Duodenal mucosa (tissue), 2 donors: ENCODE measurements around the gene NAV2.
"Not testable (repeated sequence)": the region's sequence is repeated elsewhere in the genome, so short reads cannot be mapped to it uniquely, and the experiment has no call there.

Experiments
- H3K27ac ChIP-seq: one replicate; pipeline ENCODE4 v1.7.0; 2013; ENCODE audit warnings: low read depth, low read length
- H3K27me3 ChIP-seq, 2 donors: one replicate each; pipeline ENCODE4 v1.7.0; 2013; ENCODE audit warnings: low read length in 2 of 2, control low read depth in 1 of 2; ENCODE audit not compliant: insufficient read depth in 2 of 2, control insufficient read depth in 1 of 2
- H3K36me3 ChIP-seq, 2 donors: one replicate each; pipeline ENCODE4 v1.7.0; 2013; ENCODE audit warnings: low read length in 2 of 2, control low read depth in 1 of 2; ENCODE audit not compliant: insufficient read depth in 2 of 2, control insufficient read depth in 1 of 2
- H3K4me1 ChIP-seq, 2 donors: one replicate each; pipeline ENCODE4 v1.7.0; 2013; ENCODE audit warnings: low read length in 2 of 2, control low read depth in 1 of 2; ENCODE audit not compliant: insufficient read depth in 2 of 2, control insufficient read depth in 1 of 2
- H3K4me3 ChIP-seq, 2 donors: one replicate each; pipeline ENCODE4 v1.7.0; 2013; ENCODE audit warnings: low read length in 2 of 2, low read depth in 1 of 2
- H3K9ac ChIP-seq, 2 donors: one replicate each; pipeline ENCODE4 v1.7.0; 2013; ENCODE audit warnings: low read length in 2 of 2, low read depth in 1 of 2
- H3K9me3 ChIP-seq, 2 donors: one replicate each; pipeline ENCODE4 v1.7.0; 2013; ENCODE audit warnings: low read length in 2 of 2, control low read depth in 1 of 2; ENCODE audit not compliant: control insufficient read depth in 1 of 2

The NAV2 gene

DNA sequence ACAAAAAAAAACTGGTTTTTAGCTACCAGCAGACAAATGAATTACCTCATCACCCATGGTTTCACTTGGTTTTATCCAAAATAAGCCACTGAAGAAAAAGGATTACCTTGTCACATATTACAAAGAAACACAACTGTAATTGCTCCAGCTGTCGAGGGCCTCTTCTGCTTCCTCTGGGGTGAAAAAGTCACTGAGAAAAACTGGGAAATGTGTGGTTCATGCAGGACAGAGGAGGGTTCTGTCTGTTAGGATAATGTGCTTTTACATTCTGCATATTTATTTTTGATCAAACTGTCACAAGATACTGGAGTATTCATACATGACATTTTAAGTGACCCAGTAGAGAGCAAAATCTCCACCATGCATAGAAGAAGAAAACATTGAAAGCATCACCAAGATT lies 211.7 kb downstream of the NAV2 start:
- no peaks in the 10 kb centered on the region for H3K4me1 ChIP-seq
- no peak overlapping the region for H3K27ac ChIP-seq
- H3K4me3 ChIP-seq, result no peak overlapping the region
- no peaks in the 10 kb centered on the region for H3K9me3 ChIP-seq
- no peaks in the 10 kb centered on the region for H3K36me3 ChIP-seq
- H3K27me3 ChIP-seq, result no peaks in the 10 kb centered on the region
- H3K9ac ChIP-seq, result no peak overlapping the region

DNA sequence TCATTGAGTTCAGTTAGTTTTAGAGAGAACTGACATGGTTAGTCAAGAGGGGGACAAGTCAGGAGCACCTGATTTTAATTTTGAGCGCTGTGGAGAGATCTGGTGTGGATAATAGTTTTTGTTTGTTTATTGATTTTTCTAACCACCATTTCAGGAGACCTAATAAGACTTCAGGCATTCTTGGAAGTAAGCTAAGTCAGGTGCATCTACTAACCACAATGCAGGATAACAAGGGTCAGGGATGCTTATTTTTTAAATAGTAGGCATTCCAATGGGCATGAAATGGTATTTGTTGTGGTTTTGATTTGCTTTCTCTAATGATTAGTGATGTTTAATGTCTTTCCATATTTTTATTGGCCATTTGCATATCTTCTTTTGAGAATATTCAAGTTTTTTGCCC lies 212.1 kb downstream of the NAV2 start:
- no peaks in the 10 kb centered on the region for H3K36me3 ChIP-seq
- H3K4me3 ChIP-seq, result no peak overlapping the region
- no peaks in the 10 kb centered on the region for H3K27me3 ChIP-seq
- H3K9ac ChIP-seq, result no peak overlapping the region
- H3K9me3 ChIP-seq, result no peaks in the 10 kb centered on the region
- no peaks in the 10 kb centered on the region for H3K4me1 ChIP-seq
- H3K27ac ChIP-seq, result no peak overlapping the region

DNA sequence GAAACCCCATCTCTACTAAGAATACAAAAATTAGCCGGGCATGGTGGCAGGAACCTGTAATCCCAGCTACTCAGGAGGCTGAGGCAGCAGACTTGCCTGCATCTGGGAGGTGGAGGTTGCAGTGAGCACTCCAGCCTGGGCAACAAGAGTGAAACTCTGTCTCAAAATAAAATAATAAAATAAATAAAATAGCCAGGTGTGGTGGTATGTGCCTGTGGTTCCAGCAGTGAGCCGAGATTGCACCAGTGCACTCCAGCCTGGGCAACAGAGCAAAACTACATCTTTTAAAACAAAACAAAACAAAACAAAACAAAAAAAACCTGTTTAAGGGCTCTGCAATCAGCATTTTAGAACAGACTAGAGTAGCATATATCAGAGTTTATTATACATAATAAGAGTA lies 214.8 kb downstream of the NAV2 start:
- not testable (repeated sequence) for H3K4me3 ChIP-seq, H3K27ac ChIP-seq, H3K9ac ChIP-seq, H3K36me3 ChIP-seq, H3K27me3 ChIP-seq, H3K4me1 ChIP-seq, H3K9me3 ChIP-seq

DNA sequence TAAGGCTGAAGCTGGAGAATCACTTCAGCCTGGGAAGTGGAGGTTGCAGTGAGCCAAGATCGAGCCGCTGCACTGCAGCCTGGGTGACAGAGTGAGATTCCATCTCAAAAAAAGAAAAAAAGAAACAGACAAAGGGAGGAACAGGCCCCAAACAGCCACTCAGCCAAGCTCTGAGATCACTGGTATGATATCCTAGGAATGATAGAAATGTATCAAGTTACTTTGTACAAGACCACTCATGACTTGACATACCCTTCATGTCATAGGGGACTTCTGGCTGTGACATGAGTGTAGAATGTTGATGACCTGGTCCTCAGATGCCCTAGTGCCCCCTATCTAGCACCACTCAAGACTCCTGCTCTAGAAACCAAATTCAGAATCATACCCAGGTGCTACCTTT lies 216.5 kb downstream of the NAV2 start:
- Histone ChIP-seq H3K9me3 (no peaks in the 10 kb centered on the region), H3K27ac (no peak overlapping the region), H3K27me3 (no peaks in the 10 kb centered on the region), H3K9ac (no peak overlapping the region), H3K4me3 (no peak overlapping the region), H3K36me3 (peaks cover 2 to 5% of the 10 kb centered on the region in 2 donors), H3K4me1 (no peaks in the 10 kb centered on the region)

DNA sequence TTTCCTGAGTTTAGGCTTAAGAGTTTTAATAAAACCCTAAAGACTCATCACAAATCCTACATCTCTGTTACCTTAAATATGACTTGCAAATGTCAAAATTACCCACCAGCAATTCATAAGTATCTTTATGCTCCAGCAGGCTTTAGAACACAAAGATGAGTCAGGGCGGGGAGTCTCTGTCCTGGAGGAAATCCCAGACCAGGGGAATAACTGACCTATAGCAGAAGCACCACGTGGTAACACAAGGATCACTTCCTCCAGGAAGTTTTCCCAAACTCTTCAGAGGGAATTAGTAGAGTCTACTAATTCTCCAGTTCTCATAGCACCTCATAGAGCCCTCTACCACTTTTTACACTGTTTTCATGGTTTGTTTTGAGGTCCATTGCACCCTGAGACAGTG lies 217.0 kb downstream of the NAV2 start:
- H3K4me1 ChIP-seq, result no peaks in the 10 kb centered on the region
- H3K4me3 ChIP-seq, result no peak overlapping the region
- H3K9ac ChIP-seq, result no peak overlapping the region
- no peak overlapping the region for H3K27ac ChIP-seq
- peaks cover 4 to 8% of the 10 kb centered on the region in 2 donors for H3K36me3 ChIP-seq
- H3K27me3 ChIP-seq, result no peaks in the 10 kb centered on the region
- H3K9me3 ChIP-seq, result no peaks in the 10 kb centered on the region

DNA sequence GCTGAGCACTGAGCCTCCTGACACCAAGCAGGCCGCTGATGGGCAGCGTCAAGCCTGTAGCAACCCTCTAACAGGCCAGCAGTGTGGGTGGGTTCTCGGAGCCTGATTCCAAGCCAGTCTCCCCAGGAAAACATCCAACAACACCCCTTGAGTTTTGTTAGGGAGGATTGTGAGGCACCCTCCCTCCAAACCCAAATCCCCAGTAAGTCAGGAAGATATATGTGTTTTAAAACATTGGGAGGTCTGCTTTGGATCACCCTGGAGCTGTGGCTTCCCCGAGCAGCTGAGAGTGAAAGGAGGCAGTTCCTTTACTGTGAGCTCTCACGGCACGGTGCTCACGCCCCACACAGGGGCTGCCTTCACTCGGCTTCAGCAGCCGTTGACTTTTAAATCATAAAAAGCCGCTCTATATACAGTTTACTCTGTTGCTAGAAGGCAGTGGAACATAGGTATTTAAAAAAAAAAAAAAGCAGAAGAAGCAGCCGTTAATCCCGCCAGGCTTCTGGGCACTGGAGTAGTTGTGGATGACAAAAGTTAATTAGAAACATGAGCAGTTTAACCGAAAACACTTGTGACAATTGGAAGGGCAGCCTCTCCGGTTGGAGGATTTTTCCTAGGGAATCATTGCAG lies 218.6 kb downstream of the NAV2 start:
- Histone ChIP-seq H3K27ac (no peak overlapping the region), H3K27me3 (no peaks in the 10 kb centered on the region), H3K9ac (no peak overlapping the region), H3K9me3 (no peaks in the 10 kb centered on the region), H3K4me3 (no peak overlapping the region), H3K36me3 (peaks cover 4 to 14% of the 10 kb centered on the region in 2 donors), H3K4me1 (no peaks in the 10 kb centered on the region)

DNA sequence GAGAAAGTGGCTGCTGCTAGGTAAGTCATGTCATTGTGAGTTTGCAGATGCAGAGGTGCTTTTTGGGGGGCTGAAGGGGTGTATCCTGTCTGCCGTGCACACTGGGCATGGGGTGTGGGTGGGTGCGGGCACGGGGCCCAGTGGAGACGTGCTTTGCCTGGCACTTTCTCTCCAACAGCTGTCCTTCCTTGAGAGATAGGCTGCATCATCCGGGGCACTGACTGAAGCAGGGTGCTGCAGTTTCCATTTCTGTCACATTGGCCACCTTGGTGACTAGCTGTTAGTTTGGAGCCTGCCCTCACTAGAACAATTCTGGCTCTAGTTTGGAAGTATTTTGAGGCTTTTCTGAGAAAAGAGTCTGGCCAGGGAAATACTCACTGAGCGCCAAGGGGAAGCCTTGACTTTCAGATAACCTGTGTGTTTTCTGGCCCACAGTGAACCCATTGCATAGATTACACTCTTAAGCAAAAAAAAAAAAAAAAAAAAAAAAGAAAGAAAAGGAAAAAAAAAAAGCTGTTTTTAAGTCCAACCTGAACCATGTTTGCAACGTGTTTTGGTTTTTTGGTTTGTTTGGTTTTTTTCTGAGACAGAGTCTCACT lies 219.2 kb downstream of the NAV2 start:
- H3K9ac ChIP-seq, result no peak overlapping the region
- H3K4me3 ChIP-seq, result no peak overlapping the region
- H3K9me3 ChIP-seq, result no peaks in the 10 kb centered on the region

DNA sequence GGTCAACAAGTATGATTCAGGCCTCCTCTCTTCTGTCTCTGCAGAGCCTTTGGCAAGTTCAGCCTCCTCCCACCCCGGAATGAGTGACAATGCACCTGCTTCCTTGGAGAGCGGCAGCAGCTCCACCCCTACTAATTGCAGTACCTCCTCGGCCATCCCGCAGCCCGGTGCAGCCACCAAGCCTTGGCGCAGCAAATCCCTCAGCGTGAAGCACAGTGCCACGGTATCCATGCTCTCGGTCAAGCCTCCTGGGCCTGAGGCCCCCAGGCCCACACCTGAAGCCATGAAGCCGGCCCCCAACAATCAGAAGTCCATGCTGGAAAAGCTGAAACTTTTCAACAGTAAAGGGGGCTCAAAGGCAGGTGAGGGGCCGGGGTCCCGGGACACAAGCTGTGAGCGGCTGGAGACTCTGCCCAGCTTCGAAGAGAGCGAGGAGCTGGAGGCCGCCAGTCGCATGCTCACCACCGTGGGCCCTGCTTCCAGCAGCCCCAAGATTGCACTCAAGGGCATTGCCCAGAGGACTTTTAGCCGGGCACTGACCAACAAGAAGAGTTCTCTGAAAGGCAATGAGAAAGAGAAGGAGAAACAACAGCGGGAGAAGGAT lies 220.6 kb downstream of the NAV2 start:
- Histone ChIP-seq H3K9me3 (no peaks in the 10 kb centered on the region), H3K4me3 (no peak overlapping the region), H3K9ac (no peak overlapping the region), H3K4me1 (no peaks in the 10 kb centered on the region), H3K36me3 (peaks cover 4 to 14% of the 10 kb centered on the region in 2 donors), H3K27me3 (no peaks in the 10 kb centered on the region), H3K27ac (no peak overlapping the region)

More for the DNA sequence above, 219.2 kb downstream of the NAV2 start:
- H3K27me3 ChIP-seq, result no peaks in the 10 kb centered on the region
- H3K4me1 ChIP-seq, result no peaks in the 10 kb centered on the region
- H3K27ac ChIP-seq, result no peak overlapping the region
- H3K36me3 ChIP-seq, result peaks cover 4 to 14% of the 10 kb centered on the region in 2 donors

DNA sequence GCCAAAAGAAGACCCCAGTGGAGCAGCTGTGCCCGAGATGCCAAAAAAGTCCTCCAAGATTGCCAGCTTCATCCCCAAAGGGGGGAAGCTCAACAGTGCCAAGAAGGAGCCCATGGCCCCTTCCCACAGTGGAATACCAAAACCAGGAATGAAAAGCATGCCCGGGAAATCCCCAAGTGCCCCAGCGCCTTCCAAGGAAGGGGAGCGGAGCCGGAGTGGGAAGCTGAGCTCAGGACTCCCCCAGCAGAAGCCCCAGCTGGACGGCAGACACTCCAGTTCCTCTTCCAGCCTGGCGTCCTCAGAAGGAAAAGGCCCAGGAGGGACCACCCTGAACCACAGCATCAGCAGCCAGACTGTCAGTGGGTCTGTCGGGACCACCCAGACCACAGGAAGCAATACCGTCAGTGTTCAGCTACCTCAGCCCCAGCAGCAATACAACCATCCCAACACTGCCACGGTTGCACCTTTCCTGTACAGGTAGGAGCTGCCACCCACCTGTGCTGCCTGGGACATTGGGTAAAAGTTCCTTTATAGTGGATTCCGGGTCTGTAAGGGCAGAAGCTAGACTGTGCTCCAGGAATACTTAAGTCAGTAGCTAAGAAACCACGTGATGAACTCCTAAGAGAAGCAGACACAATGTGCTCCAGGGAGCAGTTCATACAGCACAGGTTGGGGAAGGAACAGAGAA lies 221.3 kb downstream of the NAV2 start:
- peaks cover 4 to 14% of the 10 kb centered on the region in 2 donors for H3K36me3 ChIP-seq
- H3K4me3 ChIP-seq, result no peak overlapping the region
- no peaks in the 10 kb centered on the region for H3K9me3 ChIP-seq
- H3K27ac ChIP-seq, result no peak overlapping the region
- no peaks in the 10 kb centered on the region for H3K4me1 ChIP-seq
- no peaks in the 10 kb centered on the region for H3K27me3 ChIP-seq
- no peak overlapping the region for H3K9ac ChIP-seq

DNA sequence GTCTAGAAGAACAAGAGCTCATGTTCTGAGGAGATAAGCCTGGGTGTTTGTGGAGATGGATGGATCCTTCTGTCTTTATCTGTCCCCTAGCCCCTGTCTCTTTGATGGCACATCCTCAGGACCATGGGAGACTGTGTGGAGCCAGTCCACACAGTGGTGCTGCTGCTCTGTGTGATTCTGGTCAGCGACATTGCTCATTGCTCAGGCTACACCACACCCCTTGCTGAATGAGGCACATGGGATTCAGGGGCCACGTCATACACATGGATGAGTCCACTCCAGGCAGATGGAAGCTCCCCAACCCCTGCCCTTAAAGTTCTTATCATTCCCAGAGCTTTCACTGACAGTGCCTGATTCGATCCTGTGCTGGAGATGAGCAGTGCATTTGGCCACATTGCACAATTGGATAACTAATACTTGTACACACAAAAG lies 222.2 kb downstream of the NAV2 start:
- Histone ChIP-seq H3K4me3 (no peak overlapping the region), H3K9ac (no peak overlapping the region), H3K27me3 (no peaks in the 10 kb centered on the region), H3K9me3 (no peaks in the 10 kb centered on the region), H3K4me1 (no peaks in the 10 kb centered on the region), H3K27ac (no peak overlapping the region), H3K36me3 (peaks cover 4 to 18% of the 10 kb centered on the region in 2 donors)
